BE2C (cell line): ENCODE results near the gene MAP2K2.

ENCODE experiments used
- DNase-seq: peaks from one replicate; pipeline ENCODE4 v3.0.0-alpha.2; 2020
- H3K27me3 ChIP-seq: fragments of 250-450 bp; sonication (Bioruptor Pico); 2 replicates; pipeline ENCODE4 v1.5.1; 2020; ENCODE audit warnings: mild to moderate bottlenecking
- H3K36me3 ChIP-seq: fragments of 250-450 bp; sonication (Bioruptor Pico); 2 replicates; pipeline ENCODE4 v1.5.1; 2020; ENCODE audit warnings: mild to moderate bottlenecking
- H3K4me1 ChIP-seq: fragments of 250-450 bp; sonication (Bioruptor Pico); 2 replicates; pipeline ENCODE4 v1.5.1; 2020
- H3K4me3 ChIP-seq: 2 replicates; pipeline ENCODE4 v1.5.1; 2011; ENCODE audit warnings: low read depth, low read length
- H3K9me3 ChIP-seq: fragments of 250-450 bp; sonication (Bioruptor Pico); 2 replicates; pipeline ENCODE4 v1.5.1; 2020
- CTCF ChIP-seq: IDR thresholded peaks from 2 replicates; pipeline ENCODE4 v1.5.1; 2012; ENCODE audit warnings: mild to moderate bottlenecking, low read depth, low read length

Gene MAP2K2

GRCh38 chr19:4046362-4046691 lies 77.6 kb downstream of the MAP2K2 start:
- H3K36me3 ChIP-seq, result peaks cover 31% of the 10 kb centered on the region
- no peak for DNase-seq

GRCh38 chr19:4045597-4046361 lies 78.1 kb downstream of the MAP2K2 start:
- no peak for TF ChIP-seq CTCF
- no peak overlapping the region for H3K4me3 ChIP-seq
- no peaks in the 10 kb centered on the region for H3K27me3 ChIP-seq
- DNase-seq, result no peak
- H3K4me1 ChIP-seq, result no peaks in the 10 kb centered on the region
- peaks cover 28% of the 10 kb centered on the region for H3K36me3 ChIP-seq
- no peaks in the 10 kb centered on the region for H3K9me3 ChIP-seq

More at GRCh38 chr19:4046362-4046691, 77.6 kb downstream of the MAP2K2 start:
- H3K9me3 ChIP-seq, result no peaks in the 10 kb centered on the region
- H3K4me1 ChIP-seq, result no peaks in the 10 kb centered on the region
- TF ChIP-seq CTCF, result no peak
- H3K27me3 ChIP-seq, result no peaks in the 10 kb centered on the region
- no peak overlapping the region for H3K4me3 ChIP-seq

- no peak for DNase-seq
- peaks cover 21% of the 10 kb centered on the region for H3K36me3 ChIP-seq
- H3K27me3 ChIP-seq, result no peaks in the 10 kb centered on the region
- H3K9me3 ChIP-seq, result no peaks in the 10 kb centered on the region
- no peaks in the 10 kb centered on the region for H3K4me1 ChIP-seq
- H3K4me3 ChIP-seq, result no peak overlapping the region
- TF ChIP-seq CTCF, result no peak
These were observed 78.9 kb downstream of the MAP2K2 start for GRCh38 chr19:4044990-4045465.

GRCh38 chr19:4043966-4044715 lies 79.8 kb downstream of the MAP2K2 start:
- DNase-seq, result peak; percentile 13
- H3K27me3 ChIP-seq, result no peaks in the 10 kb centered on the region
- peaks cover 12% of the 10 kb centered on the region for H3K36me3 ChIP-seq
- no peak for TF ChIP-seq CTCF
- no peaks in the 10 kb centered on the region for H3K9me3 ChIP-seq
- no peaks in the 10 kb centered on the region for H3K4me1 ChIP-seq
- H3K4me3 ChIP-seq, result no peak overlapping the region

GRCh38 chr19:4043401-4043800 lies 80.5 kb downstream of the MAP2K2 start:
- H3K27me3 ChIP-seq, result no peaks in the 10 kb centered on the region
- H3K4me1 ChIP-seq, result no peaks in the 10 kb centered on the region
- H3K4me3 ChIP-seq, result no peak overlapping the region
- TF ChIP-seq CTCF, result no peak
- peaks cover 13% of the 10 kb centered on the region for H3K36me3 ChIP-seq
- H3K9me3 ChIP-seq, result no peaks in the 10 kb centered on the region
- no peak for DNase-seq

DNA sequence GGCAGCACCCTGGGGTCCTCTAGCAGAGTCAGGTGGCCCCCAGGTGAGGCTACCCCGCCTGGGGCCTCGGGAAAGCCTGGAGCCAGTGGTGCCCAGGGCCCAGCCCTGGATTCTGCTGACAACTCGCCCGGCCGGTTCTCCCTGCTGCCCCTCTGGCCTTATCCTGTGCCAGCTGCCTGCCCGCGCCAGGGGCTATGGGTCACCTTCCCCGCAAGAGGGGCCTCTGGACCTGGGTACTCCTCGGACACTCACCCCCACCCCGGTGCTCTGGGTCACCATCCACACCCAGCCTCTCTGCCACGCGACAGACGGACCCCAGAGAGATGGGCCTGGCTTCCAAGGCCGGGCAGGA lies 81.2 kb downstream of the MAP2K2 start:
- Histone ChIP-seq H3K4me3 (no peak overlapping the region), H3K36me3 (peaks cover 9% of the 10 kb centered on the region), H3K27me3 (no peaks in the 10 kb centered on the region), H3K4me1 (no peaks in the 10 kb centered on the region), H3K9me3 (no peaks in the 10 kb centered on the region)
- DNase-seq, result peak; percentile 10
- TF ChIP-seq CTCF, result no peak
